ENCODE data around the gene EP400.

Gene EP400

GRCh38 chr12:132062481-132062880 lies 112.7 kb downstream of the EP400 start:
- peaks cover 40% of the 10 kb centered on the region for H4K20me1 ChIP-seq (ENCODE audit: insufficient read depth, low read length)
- H3K9me3 ChIP-seq (ENCODE audit: insufficient read depth, low read length), result no peaks in the 10 kb centered on the region
- peaks cover 43% of the 10 kb centered on the region for H3K4me1 ChIP-seq (ENCODE audit: low read length)
- H3K79me2 ChIP-seq (ENCODE audit: low read length), result no peaks in the 10 kb centered on the region
- H2AFZ ChIP-seq (ENCODE audit: low read depth, low read length), result no peak overlapping the region
- no peak overlapping the region for H3K9ac ChIP-seq (ENCODE audit: low read length)
- peaks cover 47% of the 10 kb centered on the region for H3K36me3 ChIP-seq (replicated peaks; ENCODE audit: low read depth, low read length)
- H3K4me3 ChIP-seq (ENCODE audit: low read length), result no peak overlapping the region
- no peak overlapping the region for H3K27ac ChIP-seq (ENCODE audit: low read length)
- TF ChIP-seq EZH2phosphoT487 (IDR thresholded peaks at IDR 0.05; ENCODE audit: low read depth) (no peak), CTCF (IDR thresholded peaks at IDR 0.05; ENCODE audit: low read depth, low read length) (no peak)
- no peak overlapping the region for H3K4me2 ChIP-seq (ENCODE audit: low read length)
- no peaks in the 10 kb centered on the region for H3K27me3 ChIP-seq (ENCODE audit: low read depth, low read length)

GRCh38 chr12:132063491-132063890 lies 113.7 kb downstream of the EP400 start:
- H3K4me3 ChIP-seq (ENCODE audit: low read length), result no peak overlapping the region
- no peak for TF ChIP-seq EZH2phosphoT487 (IDR thresholded peaks at IDR 0.05; ENCODE audit: low read depth)
- no peak for TF ChIP-seq CTCF (IDR thresholded peaks at IDR 0.05; ENCODE audit: low read depth, low read length)
- H3K27ac ChIP-seq (ENCODE audit: low read length), result no peak overlapping the region
- H3K9ac ChIP-seq (ENCODE audit: low read length), result no peak overlapping the region
- H3K9me3 ChIP-seq (ENCODE audit: insufficient read depth, low read length), result no peaks in the 10 kb centered on the region
- H3K4me1 ChIP-seq (ENCODE audit: low read length), result peaks cover 40% of the 10 kb centered on the region
- H2AFZ ChIP-seq (ENCODE audit: low read depth, low read length), result no peak overlapping the region
- no peaks in the 10 kb centered on the region for H3K79me2 ChIP-seq (ENCODE audit: low read length)
- no peak overlapping the region for H3K4me2 ChIP-seq (ENCODE audit: low read length)
- peaks cover 38% of the 10 kb centered on the region for H4K20me1 ChIP-seq (ENCODE audit: insufficient read depth, low read length)
- peaks cover 45% of the 10 kb centered on the region for H3K36me3 ChIP-seq (replicated peaks; ENCODE audit: low read depth, low read length)
- no peaks in the 10 kb centered on the region for H3K27me3 ChIP-seq (ENCODE audit: low read depth, low read length)

GRCh38 chr12:132064631-132065030 lies 114.9 kb downstream of the EP400 start:
- Histone ChIP-seq H3K27me3 (ENCODE audit: low read depth, low read length) (no peaks in the 10 kb centered on the region), H3K4me3 (ENCODE audit: low read length) (peak overlapping the region; percentile 22; the same call in 1 of the 2 replicates), H3K79me2 (ENCODE audit: low read length) (no peaks in the 10 kb centered on the region), H3K4me2 (ENCODE audit: low read length) (peak overlapping the region; percentile 67), H3K9me3 (ENCODE audit: insufficient read depth, low read length) (no peaks in the 10 kb centered on the region), H3K27ac (ENCODE audit: low read length) (peak overlapping the region; percentile 22; the same call in 1 of the 2 replicates), H3K36me3 (replicated peaks; ENCODE audit: low read depth, low read length) (peaks cover 52% of the 10 kb centered on the region), H3K9ac (ENCODE audit: low read length) (no peak overlapping the region), H4K20me1 (ENCODE audit: insufficient read depth, low read length) (peaks cover 38% of the 10 kb centered on the region), H2AFZ (ENCODE audit: low read depth, low read length) (no peak overlapping the region), H3K4me1 (ENCODE audit: low read length) (peaks cover 40% of the 10 kb centered on the region)
- TF ChIP-seq EZH2phosphoT487 (IDR thresholded peaks at IDR 0.05; ENCODE audit: low read depth) (no peak), CTCF (IDR thresholded peaks at IDR 0.05; ENCODE audit: low read depth, low read length) (no peak)

GRCh38 chr12:132065203-132065602 lies 115.5 kb downstream of the EP400 start:
- peak overlapping the region; percentile 67 for H3K4me2 ChIP-seq (ENCODE audit: low read length)
- H3K36me3 ChIP-seq (replicated peaks; ENCODE audit: low read depth, low read length), result peaks cover 52% of the 10 kb centered on the region
- H3K4me1 ChIP-seq (ENCODE audit: low read length), result peaks cover 44% of the 10 kb centered on the region
- peak overlapping the region; percentile 22 for H3K27ac ChIP-seq (ENCODE audit: low read length)
- H3K79me2 ChIP-seq (ENCODE audit: low read length), result no peaks in the 10 kb centered on the region
- no peaks in the 10 kb centered on the region for H3K27me3 ChIP-seq (ENCODE audit: low read depth, low read length)
- peak overlapping the region; percentile 46; the same call in 1 of the 2 replicates for H3K4me3 ChIP-seq (ENCODE audit: low read length)
- H3K9me3 ChIP-seq (ENCODE audit: insufficient read depth, low read length), result no peaks in the 10 kb centered on the region
- no peak overlapping the region for H3K9ac ChIP-seq (ENCODE audit: low read length)
- no peak for TF ChIP-seq EZH2phosphoT487 (IDR thresholded peaks at IDR 0.05; ENCODE audit: low read depth)
- TF ChIP-seq CTCF (IDR thresholded peaks at IDR 0.05; ENCODE audit: low read depth, low read length), result peak; percentile 23; the same call in 1 of the 2 replicates
- no peak overlapping the region for H2AFZ ChIP-seq (ENCODE audit: low read depth, low read length)
- peaks cover 41% of the 10 kb centered on the region for H4K20me1 ChIP-seq (ENCODE audit: insufficient read depth, low read length)

Data from OCI-LY3 (cell line).